HG02943 (cell line): ENCODE data around the gene KRTAP29-1.
"Not testable (repeated sequence)": the region's sequence is repeated elsewhere in the genome, so short reads cannot be mapped to it uniquely, and the experiment has no call there.

Experiments
- ATAC-seq: cut with Tn5 transposase; IDR thresholded peaks from one replicate; pipeline ENCODE4 v1.9.1; 2021; ENCODE audit warnings: mild to moderate bottlenecking, low read depth, moderate library complexity; ENCODE audit not compliant: unreplicated experiment

KRTAP29-1 gene

DNA sequence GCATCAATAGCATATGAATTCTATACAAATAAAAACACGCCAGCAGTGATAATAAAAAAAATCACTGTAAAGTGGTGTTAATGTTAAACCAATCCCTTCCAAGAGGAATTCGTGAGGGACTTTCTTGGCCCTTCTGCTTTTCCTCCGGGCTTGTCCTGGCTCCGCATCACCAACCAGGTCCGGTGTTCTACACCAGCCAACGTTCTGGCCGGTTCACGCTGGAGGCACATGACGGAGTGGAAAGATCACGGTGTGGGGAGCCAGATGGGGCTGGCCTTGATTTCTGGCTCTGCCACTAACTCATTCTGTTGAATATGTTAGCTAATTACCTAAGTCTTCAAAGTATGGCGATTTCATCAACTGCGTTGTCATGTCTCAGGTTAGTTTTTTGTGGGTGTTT is 1.4 kb upstream of the KRTAP29-1 start:
- ATAC-seq = no peak

DNA sequence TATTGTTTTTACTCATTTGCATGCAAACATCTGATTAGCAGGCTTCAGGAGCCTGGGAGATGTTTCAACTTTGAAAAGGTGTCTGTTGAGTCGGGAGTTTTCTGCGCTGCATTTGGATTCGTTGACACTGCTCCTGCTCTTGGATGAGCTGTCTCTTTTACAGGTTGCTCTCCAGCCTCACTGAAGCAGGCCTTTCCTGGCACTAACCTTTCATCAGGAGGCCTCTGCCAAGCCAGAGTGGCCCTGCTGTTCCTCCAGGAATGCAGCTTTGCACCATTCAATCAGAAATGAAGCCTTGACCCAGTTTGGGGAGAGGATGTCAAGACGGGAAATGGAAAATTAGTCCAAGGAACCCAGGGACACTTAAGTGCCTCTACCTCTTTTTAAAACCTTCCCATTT is 330 bp upstream of the KRTAP29-1 start:
- ATAC-seq = no peak

DNA sequence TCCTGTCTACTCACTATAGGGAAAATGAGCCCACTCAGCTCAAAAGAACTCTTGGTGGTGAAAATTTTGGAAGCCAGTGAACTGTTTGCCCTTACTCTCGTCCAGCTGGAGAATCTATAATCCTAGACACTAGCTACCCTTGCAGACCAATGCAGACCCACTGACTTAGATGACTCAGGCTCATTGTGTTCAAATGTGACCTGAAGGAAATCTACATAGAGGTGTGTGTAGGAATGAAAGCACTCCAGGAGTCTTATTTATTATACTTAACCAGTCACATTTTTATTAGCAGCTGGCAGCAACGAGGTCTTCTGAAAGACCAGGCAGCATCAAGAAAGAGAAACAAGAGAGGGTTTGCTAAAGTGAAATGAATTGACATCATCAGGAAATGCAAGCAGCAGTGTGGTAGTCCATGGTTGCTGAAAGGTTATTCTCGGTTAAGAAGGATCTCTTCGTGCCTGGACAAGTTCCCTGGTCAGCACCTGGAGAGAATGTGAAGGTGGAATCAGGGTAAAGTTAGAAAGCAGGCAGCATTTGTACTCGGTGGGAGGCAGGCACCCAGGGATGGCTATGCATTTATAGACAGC is 1.4 kb downstream of the KRTAP29-1 start:
- ATAC-seq = no peak

DNA sequence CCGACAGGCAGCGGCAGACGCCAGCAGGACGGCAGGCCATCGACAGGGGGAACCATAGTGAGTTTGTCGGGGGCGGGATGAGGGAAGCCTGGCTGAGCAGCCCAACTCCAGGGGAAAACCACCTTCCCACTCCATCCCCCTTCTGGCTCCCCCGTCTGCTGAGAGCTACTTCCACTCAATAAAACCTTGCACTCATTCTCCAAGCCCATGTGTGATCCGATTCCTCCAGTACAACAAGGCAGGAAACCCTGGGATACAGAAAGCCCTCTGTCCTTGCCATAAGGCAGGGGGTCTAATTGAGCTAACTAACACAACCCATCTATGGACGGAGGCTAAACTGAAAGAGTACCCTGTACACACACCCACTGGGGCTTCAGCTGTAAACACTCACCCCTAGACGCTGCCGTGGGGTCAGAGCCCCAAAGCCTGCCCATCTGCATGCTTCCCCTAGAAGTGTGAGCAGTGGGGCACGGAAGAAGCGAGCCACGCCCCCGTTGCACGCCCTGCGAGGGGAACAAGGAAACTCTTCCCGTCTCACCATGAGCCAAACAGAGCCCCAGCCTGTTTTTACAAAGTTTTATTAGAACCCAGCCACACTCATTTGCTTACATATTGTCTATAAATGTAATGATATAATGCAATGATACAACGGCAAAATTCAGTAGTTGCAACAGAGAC is 4.1 kb downstream of the KRTAP29-1 start:
- no peak for ATAC-seq

DNA sequence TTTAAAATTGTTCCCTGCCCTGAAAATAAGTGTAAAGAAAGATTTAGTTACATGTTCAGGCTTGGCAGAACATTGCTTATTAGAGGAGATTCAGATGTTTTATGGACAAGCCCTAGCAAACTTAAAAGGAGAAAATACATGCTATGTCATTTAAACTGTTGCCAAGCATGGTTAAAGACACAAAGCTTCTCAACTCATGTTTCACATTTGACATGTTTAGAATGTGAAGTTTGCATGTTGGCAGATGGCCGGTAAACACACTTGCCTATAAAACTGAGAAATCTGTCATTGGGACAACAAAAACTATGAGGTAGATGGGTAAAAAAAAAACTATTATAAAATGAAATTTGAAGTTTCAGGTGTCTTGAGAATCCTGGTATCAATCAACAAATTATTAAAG is 5.8 kb downstream of the KRTAP29-1 start:
- ATAC-seq = no peak

DNA sequence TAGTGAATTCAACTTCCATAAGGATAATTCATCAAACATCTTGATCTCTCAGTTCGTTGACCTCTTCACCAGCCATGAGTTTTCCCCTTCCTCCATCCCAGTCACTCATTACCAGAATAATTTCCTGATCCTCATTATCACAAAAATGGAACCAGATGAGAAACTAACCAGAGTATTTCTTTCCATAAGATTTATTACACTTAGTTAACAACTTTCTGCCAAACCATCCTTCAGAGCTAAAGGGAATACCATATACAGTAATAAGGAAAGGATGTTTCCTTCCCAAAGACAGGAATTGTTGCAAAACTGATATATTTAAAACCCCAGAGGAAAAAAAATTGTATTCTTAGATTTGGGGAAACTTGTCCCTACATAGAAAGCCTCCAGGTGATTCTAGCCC is 8.6 kb downstream of the KRTAP29-1 start:
- ATAC-seq = no peak

DNA sequence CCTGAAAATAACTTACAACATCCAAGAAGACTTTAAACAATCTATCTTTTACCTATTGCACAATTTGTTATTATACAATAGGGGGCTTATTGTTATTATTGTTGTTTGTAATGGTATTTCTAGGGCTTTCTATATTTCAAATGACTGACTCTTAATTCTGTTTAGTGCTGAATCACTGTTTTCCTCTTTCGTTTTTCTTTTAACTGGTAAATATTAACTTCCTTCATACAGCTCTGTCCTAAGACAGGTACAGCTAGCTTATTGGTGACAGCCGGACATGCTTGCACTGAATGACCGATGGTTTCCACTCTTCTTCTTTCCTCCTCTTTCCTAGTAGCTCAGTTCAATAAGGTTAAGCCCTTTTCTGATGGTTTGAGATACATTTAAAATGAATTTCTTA is 15.6 kb downstream of the KRTAP29-1 start:
- no peak for ATAC-seq

DNA sequence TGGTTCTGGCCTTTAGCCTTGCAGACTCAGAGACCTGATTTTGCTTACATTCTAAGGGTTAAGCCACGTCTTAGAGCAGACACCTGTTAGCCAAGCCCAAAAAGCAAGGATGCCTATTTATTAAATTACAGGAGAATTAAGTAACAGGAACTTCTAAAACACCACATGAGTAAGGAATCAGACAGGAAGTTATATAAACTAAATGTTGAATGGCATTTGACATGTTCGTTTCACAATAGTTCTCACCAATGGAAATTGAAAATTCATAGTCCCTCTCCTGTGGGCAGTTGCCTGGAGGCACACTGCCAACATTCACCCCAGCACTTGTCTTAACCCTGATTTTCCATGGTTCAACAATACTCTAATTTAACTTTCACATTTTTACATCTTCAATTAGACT is 18.1 kb downstream of the KRTAP29-1 start:
- ATAC-seq = no peak

DNA sequence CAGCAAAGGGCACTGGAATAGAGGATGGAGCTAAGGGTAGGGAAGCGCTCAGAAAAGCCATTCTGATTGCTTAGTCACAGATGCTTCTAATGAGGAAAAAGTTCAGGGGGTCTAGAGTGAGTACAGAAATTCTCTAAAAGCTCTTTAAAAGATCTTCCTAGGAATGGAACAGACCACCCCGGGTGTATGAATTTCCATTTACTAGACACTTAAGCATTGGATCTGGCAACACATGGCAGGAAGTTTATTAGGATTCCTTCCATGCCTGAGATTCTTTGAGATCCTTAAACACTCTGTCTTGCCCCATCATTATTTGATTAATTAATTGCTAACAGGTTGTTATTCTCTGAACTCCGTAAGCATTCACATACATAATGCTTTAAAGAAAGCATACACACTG is 18.6 kb downstream of the KRTAP29-1 start:
- no peak for ATAC-seq

DNA sequence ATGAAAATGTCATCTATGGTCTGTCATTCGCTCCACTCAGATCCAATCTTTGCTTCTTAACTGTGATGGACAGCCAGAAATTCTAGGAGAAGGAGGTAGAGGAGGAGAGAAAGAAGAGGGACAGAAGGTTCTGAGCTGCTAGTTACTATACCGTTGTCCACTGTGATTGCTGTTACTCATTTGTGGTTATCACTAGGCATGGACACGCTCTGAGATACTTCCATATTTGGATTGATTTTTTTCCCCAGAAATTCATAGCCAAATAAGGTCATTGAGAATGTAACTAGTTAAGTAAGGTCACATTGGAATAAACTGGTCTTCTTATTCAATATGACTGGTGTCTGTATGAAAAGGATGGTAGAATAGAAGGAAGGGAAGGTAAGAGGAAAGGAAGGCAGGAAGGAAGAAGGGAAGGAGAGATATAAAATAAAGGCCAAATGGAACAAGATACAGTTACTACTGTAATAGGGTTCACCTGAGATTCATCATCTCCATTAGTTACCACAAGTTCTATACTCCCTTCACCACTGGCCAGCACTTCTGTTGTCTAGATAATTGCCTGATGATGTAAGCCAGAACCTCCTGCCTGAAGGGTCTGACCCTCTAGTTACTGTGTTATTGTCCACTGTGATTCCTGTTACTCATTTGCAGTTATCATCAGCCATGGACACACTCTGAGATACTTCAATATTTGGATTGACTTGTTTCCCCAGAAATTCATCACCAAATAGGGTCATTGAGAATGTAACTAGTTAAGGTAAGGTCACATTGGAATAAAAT is 24.3 kb downstream of the KRTAP29-1 start:
- ATAC-seq = no peak

DNA sequence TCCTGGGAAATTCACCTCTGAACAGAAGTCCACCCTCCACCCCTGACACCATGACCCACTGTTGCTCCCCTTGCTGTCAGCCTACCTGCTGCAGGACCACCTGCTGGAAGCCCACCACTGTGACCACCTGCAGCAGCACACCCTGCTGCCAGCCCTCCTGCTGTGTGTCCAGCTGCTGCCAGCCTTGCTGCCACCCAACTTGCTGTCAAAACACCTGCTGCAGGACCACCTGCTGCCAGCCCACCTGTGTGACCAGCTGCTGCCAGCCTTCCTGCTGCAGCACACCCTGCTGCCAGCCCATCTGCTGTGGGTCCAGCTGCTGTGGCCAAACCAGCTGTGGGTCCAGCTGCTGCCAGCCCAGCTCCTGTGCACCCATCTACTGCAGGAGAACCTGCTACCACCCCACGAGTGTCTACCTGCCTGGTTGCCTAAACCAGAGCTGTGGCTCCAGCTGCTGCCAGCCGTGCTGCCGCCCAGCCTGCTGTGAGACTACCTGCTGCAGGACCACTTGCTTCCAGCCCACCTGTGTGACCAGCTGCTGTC is 26.9 kb downstream of the KRTAP29-1 start, which contains the start of gene KRTAP9-7:
Gene KRTAP9-7, plus strand, starts transcription at position 51 of the 543 bp plus-strand sequence. Its CDS starts 0 bp downstream, at position 51.
- ATAC-seq = not testable (repeated sequence)

DNA sequence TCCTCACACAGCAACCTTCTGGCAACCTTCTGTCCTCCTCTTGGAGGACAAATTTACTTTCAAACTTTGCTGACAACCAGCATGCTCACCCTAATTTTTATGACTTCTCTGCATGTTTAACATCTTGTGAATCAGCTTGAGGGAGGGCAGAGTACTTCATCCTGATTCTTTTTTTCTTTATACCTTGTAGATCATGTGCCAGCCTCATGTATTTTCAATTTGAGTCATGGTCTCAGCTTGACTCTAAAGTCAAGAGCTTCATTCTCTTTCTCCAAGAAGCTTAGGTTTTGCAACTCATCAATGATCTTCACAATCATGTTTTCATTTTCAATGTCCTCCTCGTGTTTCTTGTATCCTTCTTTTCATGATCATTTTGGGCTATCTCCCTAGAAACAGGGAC is 30.8 kb downstream of the KRTAP29-1 start:
- no peak for ATAC-seq

DNA sequence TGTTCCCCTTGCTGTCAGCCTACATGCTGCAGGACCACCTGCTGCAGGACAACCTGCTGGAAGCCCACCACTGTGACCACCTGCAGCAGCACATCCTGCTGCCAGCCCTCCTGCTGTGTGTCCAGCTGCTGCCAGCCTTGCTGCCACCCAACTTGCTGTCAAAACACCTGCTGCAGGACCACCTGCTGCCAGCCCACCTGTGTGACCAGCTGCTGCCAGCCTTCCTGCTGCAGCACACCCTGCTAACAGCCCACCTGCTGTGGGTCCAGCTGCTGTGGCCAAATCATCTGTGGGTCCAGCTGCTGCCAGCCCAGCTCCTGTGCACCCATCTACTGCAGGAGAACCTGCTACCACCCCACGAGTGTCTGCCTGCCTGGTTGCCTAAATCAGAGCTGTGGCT is 31.3 kb downstream of the KRTAP29-1 start:
- ATAC-seq = not testable (repeated sequence)

DNA sequence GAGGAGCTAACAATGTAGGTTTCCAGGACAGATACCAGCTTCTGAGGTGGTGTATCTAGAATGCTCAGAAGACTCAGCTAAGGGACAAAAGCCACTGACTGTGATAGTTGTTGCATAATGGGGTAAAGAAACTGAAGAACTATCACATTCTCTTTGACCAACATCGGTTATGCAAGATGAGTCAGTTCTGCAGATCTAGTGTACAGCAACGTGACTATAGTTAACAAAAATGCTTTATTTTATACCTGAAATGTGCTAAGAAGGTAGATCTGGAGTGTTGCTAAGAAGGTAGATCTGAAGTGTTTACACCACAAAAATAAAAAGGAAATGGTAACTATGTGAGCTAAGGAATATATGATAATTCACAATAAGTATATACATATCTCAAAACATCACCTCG is 34.9 kb downstream of the KRTAP29-1 start:
- no peak for ATAC-seq

DNA sequence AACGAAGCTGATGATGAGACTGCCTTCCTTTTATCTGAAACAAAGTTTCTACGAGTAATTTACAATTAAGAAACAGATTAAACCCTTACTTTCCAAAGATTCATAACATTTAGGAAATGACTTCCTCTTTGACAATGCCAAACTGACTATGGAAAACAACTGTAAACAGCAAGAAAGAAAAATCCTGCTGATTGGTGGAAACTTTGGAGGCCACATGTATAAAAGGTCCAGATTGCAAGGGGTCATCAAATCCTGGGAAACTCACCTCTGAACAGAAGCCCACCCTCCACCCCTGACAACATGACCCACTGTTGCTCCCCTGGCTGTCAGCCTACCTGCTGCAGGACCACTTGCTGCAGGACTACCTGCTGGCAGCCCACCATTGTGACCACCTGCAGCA is 37.6 kb downstream of the KRTAP29-1 start, which contains the start of gene KRTAP9-6:
Gene KRTAP9-6, plus strand, starts transcription at position 301 of the 400 bp plus-strand sequence. Its CDS starts 0 bp downstream, at position 301.
- ATAC-seq = no peak

DNA sequence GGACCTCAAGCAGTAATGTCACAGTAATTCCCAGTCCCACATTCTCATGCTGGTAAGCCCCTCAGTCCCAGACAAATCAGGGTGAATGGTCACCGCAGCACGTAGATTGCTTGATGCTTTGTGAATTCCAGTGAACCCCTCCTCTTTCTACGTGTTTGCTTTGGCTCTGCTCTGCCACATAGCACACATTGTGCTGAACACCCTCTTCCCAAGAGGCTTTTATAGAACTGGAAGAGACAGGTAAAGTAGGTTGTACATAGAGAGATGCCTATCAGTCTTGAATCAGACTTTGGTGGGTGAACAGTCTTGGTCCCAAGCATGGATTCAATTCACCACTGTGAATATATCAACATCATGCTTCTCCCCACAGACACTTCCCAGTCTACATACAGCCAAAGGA is 38.1 kb downstream of the KRTAP29-1 start:
- ATAC-seq = no peak

DNA sequence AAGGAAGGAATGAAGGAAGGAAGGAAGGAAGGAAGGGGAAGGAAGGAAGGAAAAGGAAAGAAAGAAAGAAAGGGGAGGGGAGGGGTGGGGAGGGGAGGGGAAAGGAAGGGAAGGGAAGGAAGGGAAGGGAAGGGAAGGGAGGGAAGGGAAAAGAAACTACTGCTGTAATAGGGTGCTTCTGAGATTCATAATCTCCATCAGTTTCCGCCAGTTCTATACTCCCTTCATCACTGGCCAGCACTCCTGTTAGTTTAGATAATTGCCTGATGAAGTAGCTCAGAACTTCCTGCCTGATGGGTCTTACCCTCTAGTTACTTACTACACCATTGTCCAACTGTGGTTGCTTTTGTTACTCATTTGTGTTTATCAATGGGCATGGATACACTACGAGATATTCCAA is 39.4 kb downstream of the KRTAP29-1 start:
- ATAC-seq = no peak

DNA sequence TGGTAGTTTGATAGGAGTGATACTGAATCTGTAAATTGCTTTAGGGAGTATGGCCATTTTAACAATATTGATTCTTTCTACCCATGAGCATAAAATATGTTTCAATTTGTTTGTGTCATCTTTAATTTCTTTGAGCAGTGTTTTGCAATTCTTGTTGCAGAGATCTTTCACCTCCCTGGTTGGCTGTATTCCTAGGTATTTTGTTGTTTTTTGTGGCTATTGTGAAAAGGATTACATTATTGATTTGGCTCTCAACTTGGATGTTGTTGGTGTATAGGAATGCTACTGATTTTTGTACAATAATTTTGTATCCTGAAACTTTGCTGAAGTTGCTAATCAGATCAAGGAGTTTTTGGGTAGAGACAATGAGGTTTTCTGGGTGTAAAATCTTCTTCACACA is 44.2 kb downstream of the KRTAP29-1 start:
- ATAC-seq = no peak

DNA sequence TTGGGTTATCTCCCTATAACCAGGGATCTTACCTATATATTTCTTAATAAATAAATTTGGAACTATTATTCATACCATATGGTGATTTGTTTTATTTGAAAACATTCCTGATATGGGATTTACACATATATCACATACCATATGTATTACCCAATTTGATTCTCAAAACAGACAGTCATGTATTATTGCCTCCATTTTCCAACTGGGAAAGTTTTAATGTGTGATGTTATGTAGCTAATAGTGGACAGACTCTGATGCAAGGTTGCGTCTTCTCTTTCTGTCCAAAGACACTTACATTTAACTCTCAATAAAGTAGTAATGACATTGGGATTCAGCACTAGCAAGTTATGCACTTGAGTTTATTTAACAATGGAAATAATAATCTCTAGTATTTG is 46.4 kb downstream of the KRTAP29-1 start:
- no peak for ATAC-seq

DNA sequence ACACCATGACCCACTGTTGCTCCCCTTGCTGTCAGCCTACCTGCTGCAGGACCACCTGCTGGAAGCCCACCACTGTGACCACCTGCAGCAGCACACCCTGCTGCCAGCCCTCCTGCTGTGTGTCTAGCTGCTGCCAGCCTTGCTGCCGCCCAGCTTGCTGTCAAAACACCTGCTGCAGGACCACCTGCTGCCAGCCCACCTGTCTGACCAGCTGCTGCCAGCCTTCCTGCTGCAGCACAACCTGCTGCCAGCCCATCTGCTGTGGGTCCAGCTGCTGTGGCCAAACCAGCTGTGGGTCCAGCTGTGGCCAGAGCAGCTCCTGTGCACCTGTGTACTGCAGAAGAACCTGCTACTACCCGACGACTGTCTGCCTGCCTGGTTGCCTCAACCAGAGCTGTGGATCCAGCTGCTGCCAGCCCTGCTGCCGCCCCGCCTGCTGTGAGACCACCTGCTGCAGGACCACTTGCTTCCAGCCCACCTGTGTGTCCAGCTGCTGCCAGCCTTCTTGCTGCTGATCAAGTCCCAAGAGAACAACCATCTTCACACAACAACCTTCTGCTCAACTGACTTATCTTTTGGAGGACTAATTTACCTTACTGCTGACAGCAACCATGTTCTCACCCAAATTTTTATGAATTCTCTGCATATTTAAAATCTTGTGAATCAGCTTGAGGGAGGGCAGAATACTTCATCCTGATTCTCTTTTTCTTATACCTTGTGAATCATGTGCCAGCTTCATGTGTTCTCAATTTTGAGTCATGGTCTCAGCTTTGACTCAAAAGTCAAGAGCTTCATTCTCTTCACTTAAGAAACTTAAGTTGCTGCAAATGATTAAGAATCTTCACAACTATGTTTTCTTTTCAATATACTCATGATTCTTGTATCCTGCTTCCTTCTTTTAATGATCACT is 47.0 kb downstream of the KRTAP29-1 start, which contains the start of gene KRTAP9-9:
Gene KRTAP9-9, plus strand, starts transcription at position 4 of the 910 bp plus-strand sequence.
- ATAC-seq = not testable (repeated sequence)
